ENCODE data around the gene MCF2.

- TF ChIP-seq YY1 (IDR thresholded peaks at IDR 0.05; ENCODE audit: insufficient read depth, insufficient read length) (no peak), ZNF274 (IDR thresholded peaks at IDR 0.05; ENCODE audit: low read depth, low read length) (no peak)
These were observed 67.7 kb downstream of the MCF2 start for GRCh38 chrX:139640259-139640658.

Data from NT2/D1 (cell line).